GM18505 (cell line): ENCODE results near the gene DIDO1.
"Not testable (repeated sequence)": the region's sequence is repeated elsewhere in the genome, so short reads cannot be mapped to it uniquely, and the experiment has no call there.

Experiments used
- ATAC-seq: cut with Tn5 transposase; IDR thresholded peaks from one replicate; pipeline ENCODE4 v1.9.1; 2021; ENCODE audit not compliant: unreplicated experiment
- POLR2A ChIP-seq: IDR thresholded peaks from 4 replicates; pipeline ENCODE4 v1.6.1; 2011; ENCODE audit warnings: borderline replicate concordance; ENCODE audit not compliant: insufficient read depth, insufficient read length; ENCODE audit errors: extremely low read depth

The DIDO1 gene

GRCh38 chr20:62880935-62881661 is 45.2 kb downstream of the DIDO1 start:
- ATAC-seq, result no peak
- TF ChIP-seq POLR2A, result no peak

GRCh38 chr20:62880147-62880934 is 46.0 kb downstream of the DIDO1 start:
- no peak for TF ChIP-seq POLR2A
- ATAC-seq, result no peak

GRCh38 chr20:62879275-62880146 is 46.8 kb downstream of the DIDO1 start:
- ATAC-seq, result no peak

DNA sequence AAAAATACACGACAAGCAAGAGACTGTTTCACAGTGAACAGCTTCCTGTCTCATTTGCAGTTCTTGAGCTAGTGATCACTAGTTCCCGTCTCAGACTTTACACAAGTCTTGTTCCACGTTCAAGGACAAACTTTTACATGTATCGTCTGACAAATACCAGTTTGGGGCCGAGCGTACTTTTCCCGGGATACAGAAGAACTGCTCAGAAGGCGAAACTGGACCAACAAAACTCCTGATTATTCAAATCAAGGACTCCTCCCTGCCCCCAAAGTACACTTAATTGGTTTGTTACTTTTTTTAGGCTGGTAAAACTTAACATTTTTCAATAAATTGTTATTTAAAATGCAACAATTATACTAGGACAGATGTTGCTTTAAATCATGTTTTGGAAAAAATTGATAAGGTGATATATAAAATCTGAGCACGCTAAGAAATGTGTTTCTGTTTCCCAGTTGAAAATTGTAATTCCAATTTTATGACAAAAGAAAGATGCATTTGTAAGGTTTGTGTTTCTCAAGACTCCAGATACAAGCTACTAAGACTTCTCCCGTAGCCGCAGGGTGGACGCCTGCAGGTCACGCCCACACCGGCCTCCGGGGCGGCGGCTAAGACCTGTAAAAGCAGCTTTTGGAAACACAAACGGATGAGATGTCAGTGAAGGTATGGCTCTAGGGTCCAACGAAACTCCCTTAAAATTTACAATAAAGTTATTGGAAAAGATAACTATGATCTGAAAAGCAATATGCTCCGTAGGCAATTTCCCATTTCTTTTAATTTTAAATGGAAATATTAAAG is 47.9 kb downstream of the DIDO1 start:
- ATAC-seq, result no peak
- no peak for TF ChIP-seq POLR2A

More at GRCh38 chr20:62879275-62880146, 46.8 kb downstream of the DIDO1 start:
- no peak for TF ChIP-seq POLR2A

- no peak for TF ChIP-seq POLR2A
- ATAC-seq, result no peak
Measured at GRCh38 chr20:62876902-62877816, 49.1 kb downstream of the DIDO1 start.

- TF ChIP-seq POLR2A, result no peak
- ATAC-seq, result no peak
Measured at GRCh38 chr20:62876501-62876901, 49.8 kb downstream of the DIDO1 start.

DNA sequence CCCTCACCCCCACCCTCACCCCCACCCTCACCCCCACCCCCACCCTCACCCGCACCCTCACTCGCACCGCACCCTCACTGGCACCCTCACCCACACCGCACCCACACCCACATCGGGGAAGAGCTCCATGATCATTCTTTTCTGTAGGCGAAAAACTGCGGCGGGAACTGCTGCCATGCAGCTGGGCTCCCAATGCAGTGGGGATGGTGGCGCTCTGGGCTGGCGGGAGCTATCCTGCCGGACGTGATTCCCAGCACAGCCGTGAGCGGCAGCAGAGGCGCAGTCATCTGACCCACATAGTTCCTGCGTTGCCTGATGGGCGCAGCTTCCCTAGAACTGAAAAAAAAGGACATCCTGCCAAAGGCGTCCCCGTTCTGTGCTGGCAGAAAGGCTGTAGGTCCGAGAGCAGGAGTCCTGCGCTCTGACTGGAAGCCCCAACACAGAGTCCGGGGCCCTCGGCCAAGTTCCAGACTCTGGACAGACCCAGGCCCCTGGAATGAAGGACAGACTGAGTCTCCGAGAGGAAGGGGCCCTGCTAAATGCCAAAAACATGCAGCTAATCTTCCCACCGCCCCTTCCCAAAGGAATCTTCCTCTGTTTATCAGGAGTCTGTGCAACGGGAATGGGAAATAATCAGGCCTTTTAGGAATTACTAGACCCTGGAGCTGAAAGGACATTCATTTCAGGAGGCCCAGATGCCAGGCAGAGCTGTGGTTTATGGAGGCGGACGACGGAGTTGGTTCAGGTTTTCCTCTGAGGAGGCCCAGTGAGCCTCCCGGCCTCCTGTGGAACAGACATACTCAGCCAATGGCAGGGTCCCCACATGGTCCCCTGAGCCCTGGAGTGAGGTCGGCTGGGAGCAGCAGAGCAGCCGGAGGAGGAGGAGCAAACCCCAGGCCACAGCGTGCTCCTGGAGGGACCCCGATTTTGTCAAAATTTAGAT is 50.6 kb downstream of the DIDO1 start:
- ATAC-seq, result no peak
- TF ChIP-seq POLR2A, result no peak

GRCh38 chr20:62874964-62875344 is 51.4 kb downstream of the DIDO1 start:
- no peak for TF ChIP-seq POLR2A
- no peak for ATAC-seq

DNA sequence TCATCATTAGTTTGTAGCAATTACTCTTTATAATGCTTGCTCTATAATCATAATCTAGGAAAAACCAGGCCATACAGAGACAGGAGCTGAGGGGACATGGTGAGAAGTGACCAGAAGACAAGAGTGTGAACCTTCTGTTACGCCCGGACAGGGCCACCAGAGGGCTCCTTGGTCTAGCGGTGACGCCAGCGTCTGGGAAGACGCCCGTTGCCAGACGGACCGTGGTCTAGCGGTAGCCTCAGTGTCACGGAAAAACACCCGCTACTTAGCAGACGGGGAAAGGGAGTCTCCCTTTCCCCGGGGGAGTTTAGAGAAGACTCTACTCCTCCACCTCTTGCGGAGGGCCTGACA is 52.6 kb downstream of the DIDO1 start:
- not testable (repeated sequence) for ATAC-seq

- ATAC-seq, result no peak
- no peak for TF ChIP-seq POLR2A
Measured at GRCh38 chr20:62873280-62873679, 53.0 kb downstream of the DIDO1 start.

DNA sequence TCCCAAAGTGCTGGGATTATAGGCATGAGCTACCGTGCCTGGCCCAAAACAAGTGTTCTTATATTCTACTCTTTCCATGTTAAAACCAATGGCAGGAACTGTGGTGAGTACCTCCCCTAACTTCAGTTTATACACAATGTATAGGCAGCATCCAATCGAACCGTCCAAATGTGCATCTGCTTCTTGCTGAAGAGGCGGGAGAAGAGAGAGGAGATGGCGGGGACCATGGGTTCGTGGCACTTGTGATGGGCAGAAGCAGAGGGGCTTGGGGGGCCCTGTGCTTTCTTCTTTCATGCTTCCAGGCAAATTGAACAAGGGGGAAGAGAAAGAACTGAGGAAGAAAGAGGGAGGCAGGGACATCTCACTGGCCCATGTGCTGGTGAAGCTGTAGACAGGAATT is 53.4 kb downstream of the DIDO1 start:
- ATAC-seq, result no peak
- no peak for TF ChIP-seq POLR2A
